Ovary (tissue), 3 donors: Measurements from ENCODE around the gene PCBP3.

ENCODE experiments used
- CTCF ChIP-seq, 3 donors: fragments of 450-650 bp in 2 of 3; fragments of 200-600 bp in 1 of 3; IDR thresholded peaks; one replicate each; pipeline versions ENCODE4 v1.5.1 to v1.8.0; 2016 to 2022; ENCODE audit warnings: antibody characterized with exemption in 3 of 3, mild to moderate bottlenecking in 1 of 3
- POLR2A ChIP-seq: fragments of 450-650 bp; IDR thresholded peaks from one replicate; pipeline ENCODE4 v1.6.1; 2017; ENCODE audit warnings: antibody characterized with exemption, mild to moderate bottlenecking, moderate library complexity
- donor health status: DM: no; HTN: no; CAD: no.

GRCh38 chr21:45966791-45967394 is 323.4 kb downstream of the PCBP3 start:
- TF ChIP-seq POLR2A (no peak), CTCF (IDR thresholded peaks at IDR 0.05) (no peak)
